PC-9 (cell line): ENCODE measurements around the gene SLC35E3.

ENCODE experiments used
- CTCF ChIP-seq: fragments of 200-600 bp; sonication (generic); conservative IDR thresholded peaks from 2 replicates; pipeline ENCODE4 v1.6.1; 2017; ENCODE audit warnings: mixed run types, antibody characterized with exemption, mild to moderate bottlenecking, moderate library complexity
- EZH2 ChIP-seq: fragments of 200-600 bp; sonication (generic); IDR thresholded peaks from 2 replicates; pipeline ENCODE4 v1.8.0; 2017; ENCODE audit warnings: antibody characterized with exemption, low read depth

GRCh38 chr12:68824597-68825250, 78.7 kb downstream of the SLC35E3 start:
- TF ChIP-seq CTCF (no peak), EZH2 (no peak)
